SH-SY5Y (cell line): ENCODE data around the gene PIEZO2.

ENCODE experiments used
- GATA2 ChIP-seq: IDR thresholded peaks from 2 replicates; pipeline ENCODE4 v1.6.1; 2011; ENCODE audit warnings: mild to moderate bottlenecking, low read depth, low read length
- GATA3 ChIP-seq: IDR thresholded peaks from 2 replicates; pipeline ENCODE4 v1.6.1; 2011; ENCODE audit warnings: low read depth, mild to moderate bottlenecking, low read length, moderate library complexity

DNA sequence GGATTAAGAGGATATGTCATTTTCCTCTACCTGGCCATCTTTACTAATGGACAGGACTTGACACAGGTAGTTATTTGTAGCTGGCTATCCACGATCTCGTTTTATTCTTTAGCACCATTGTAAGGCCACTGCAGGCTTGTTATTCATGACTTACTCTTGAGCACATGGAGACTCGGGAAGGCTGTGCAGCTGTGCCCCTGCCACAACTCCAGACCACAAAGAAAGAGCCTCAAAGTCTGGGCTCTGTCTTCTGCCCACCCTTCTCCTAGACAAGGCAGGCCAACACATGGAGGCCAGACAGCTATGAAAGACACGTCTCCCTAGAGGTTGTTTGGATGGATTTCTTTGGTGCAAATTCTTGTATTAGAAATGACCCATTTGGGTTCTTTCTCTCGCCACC lies 489.8 kb downstream of the PIEZO2 start:
- TF ChIP-seq GATA3 (no peak), GATA2 (no peak)
